Gastrocnemius medialis (tissue), 4 donors: ENCODE measurements around the gene SCAANT1.

Experiments
- CTCF ChIP-seq, 5 experiments: fragments of 450-650 bp in 3 of 5; fragments of 200-600 bp in 2 of 5; sonication (generic) in 2 of 5; IDR thresholded peaks in 4 of 5; conservative IDR thresholded peaks in 1 of 5; 1 replicate in 4 of 5; 2 replicates in 1 of 5; pipeline ENCODE4 v1.5.1; 2016 to 2019; ENCODE audit warnings: antibody characterized with exemption in 5 of 5, mild to moderate bottlenecking in 3 of 5, moderate library complexity in 3 of 5
- POLR2A ChIP-seq, 2 donors: fragments of 450-650 bp; IDR thresholded peaks; one replicate each; pipeline ENCODE4 v1.6.1; 2017; ENCODE audit warnings: antibody characterized with exemption in 2 of 2, mild to moderate bottlenecking in 2 of 2, moderate library complexity in 2 of 2

- TF ChIP-seq CTCF (IDR thresholded peaks at IDR 0.05 in 4 of 5, conservative IDR thresholded peaks at IDR 0.05 in 1 of 5) (no peak), POLR2A (IDR thresholded peaks at IDR 0.05) (no peak)
Measured at GRCh38 chr3:63864965-63865327, 47.2 kb downstream of the SCAANT1 start.
